Measurements from ENCODE around the gene TRAM2.
"Not testable (repeated sequence)": the region's sequence is repeated elsewhere in the genome, so short reads cannot be mapped to it uniquely, and the experiment has no call there.

TRAM2 gene

DNA sequence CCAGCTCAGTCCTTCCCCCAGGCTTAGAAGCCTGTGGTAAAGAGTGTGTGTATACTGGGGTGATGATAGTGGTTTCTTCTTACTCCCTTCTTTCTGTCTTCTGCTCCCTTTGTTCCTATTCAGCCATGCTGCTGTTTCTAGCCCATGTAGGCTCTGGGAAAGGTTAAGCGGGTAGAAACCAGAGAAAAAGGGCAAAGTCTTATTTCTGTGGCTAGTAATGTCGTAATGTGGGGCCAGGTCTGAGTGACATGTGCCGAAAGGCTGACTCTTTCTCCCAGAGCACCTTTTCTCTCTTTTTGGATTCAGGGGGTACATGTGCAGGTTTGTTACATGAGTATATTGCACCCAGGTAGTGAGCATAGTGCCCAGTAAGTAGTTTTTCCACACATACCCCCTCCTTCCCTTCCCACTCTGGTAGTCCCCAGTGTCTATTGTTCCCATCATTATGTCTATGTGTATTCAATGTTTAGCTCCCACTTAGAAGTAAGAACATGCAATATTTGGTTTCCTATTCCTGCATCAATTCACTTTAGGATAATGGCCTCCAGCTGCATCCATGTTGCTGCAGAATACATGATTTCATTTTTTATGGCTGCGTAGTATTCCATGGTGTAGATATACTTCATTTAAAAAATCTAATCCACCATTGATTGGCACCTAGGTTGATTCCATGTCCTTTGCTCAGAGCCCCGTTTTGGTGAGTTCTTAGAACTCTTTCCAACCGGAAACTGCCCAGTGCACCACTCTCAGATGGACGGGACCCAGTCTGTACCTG is 82.4 kb downstream of the TRAM2 start:
- TF ChIP-seq Cebpa-rat (IDR thresholded peaks at IDR 0.05): 0 out of 22 replicates have a peak, but pooled peaks of 1 of the 11 experiments have one; percentile 10
- peak overlapping the region; percentile 65 to 87 (median 82); a peak in 21 of 22 replicates for H3K4me2 ChIP-seq
- H3K9ac ChIP-seq: peak overlapping the region in 1 of 11 experiments; percentile 59; a peak in 3 of 22 replicates
- H3K27ac ChIP-seq: peak overlapping the region in 9 of 11 experiments; percentile 14 to 94 (median 61); a peak in 16 of 22 replicates
- peaks cover 0 to 20% (median 7%) of the 10 kb centered on the region in 11 experiments; a peak in 6 of 22 replicates for H3K36me3 ChIP-seq
- H3K4me3 ChIP-seq: no peak overlapping the region
- H4K20me1 ChIP-seq: peaks cover 0 to 11% (median 0%) of the 10 kb centered on the region in 11 experiments; a peak in 1 of 22 replicates
- H3K4me1 ChIP-seq: peaks cover 81 to 97% (median 93%) of the 10 kb centered on the region in 10 experiments
- no peaks in the 10 kb centered on the region for H3K27me3 ChIP-seq
- H3K9me3 ChIP-seq (replicated peaks in 1 of 11): peaks cover 0 to 10% (median 7%) of the 10 kb centered on the region in 11 experiments; a peak in 13 of 22 replicates

DNA sequence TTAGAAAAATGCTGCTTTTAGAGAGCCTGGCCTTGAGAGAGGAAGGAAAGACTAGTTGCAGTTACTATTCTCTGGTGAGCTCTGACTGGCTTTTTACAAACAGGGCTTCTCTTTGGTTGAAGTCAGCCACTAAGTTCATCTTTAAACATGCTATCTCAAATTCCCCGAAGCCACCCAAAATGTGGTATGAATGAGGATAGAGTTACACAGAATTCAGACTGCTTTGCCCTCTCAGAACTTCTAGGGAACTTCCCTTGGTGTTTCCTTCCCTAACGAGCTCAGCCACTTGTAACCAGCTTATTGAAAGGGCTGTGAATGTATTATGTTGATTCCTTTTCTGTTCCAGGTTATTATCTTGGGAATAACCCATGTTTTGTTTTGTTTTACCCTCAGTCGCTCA is 83.2 kb downstream of the TRAM2 start:
- Histone ChIP-seq H3K9ac (peak overlapping the region in 8 of 11 experiments; percentile 3 to 59 (median 30); a peak in 10 of 22 replicates), H3K27me3 (no peaks in the 10 kb centered on the region), H3K4me2 (peak overlapping the region; percentile 65 to 87 (median 82)), H3K27ac (peak overlapping the region in 10 of 11 experiments; percentile 8 to 94 (median 64); a peak in 19 of 22 replicates), H3K36me3 (peaks cover 0 to 20% (median 7%) of the 10 kb centered on the region in 11 experiments; a peak in 5 of 22 replicates), H4K20me1 (peaks cover 0 to 4% (median 0%) of the 10 kb centered on the region in 11 experiments; a peak in 1 of 22 replicates), H3K4me1 (peaks cover 79 to 97% (median 93%) of the 10 kb centered on the region in 10 experiments), H3K9me3 (replicated peaks in 1 of 11) (peaks cover 0 to 10% (median 7%) of the 10 kb centered on the region in 11 experiments; a peak in 13 of 22 replicates), H3K4me3 (no peak overlapping the region)
- no peak for TF ChIP-seq Cebpa-rat (IDR thresholded peaks at IDR 0.05)

DNA sequence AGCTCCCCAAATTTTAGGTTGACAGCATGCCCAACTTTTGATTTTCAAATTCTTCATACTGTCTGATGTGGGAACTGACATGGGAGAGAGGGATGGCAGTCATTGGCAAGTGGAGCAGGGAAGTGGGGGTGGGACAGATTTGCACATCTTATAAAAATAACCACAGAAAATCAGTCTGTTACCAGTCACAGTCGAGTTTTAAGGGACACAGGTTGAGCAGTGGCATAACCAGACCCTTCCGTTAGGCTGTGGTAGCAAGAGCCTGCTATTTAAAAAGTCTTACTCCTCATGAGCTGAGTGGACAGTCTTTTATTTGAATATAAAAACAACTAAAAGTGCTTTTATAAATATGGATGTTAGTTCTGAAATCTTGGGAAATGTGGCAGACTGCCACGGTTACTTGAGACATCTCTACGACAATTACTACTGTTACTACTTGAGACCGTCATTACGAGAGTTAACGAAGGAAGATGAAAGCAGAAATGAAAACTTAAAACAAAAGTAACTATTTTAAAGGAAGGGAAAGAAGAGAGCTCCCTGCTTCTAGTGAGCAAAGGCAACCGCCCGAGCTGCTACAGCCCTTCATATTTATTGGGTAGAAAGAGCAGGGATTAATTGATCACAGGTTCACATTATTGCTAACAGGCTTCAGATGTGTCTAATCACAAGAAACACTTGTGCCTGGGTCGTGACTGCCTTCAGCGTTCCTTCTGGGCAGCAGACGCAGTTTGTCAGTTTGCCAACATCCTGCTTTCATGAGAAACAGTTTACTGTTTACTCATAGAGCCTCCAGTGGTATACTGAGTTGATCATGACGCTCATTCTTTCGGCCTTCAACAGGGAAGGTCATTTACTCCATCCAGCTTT is 85.4 kb downstream of the TRAM2 start:
- H3K27ac ChIP-seq: peak overlapping the region; percentile 52 to 94 (median 67)
- H3K9me3 ChIP-seq (replicated peaks in 1 of 11): peaks cover 0 to 20% (median 8%) of the 10 kb centered on the region in 11 experiments; a peak in 15 of 22 replicates
- H3K36me3 ChIP-seq: peaks cover 0 to 20% (median 7%) of the 10 kb centered on the region in 11 experiments; a peak in 6 of 22 replicates
- peak overlapping the region in 8 of 10 experiments; percentile 6 to 25 (median 17); a peak in 9 of 20 replicates for H3K4me3 ChIP-seq
- H3K27me3 ChIP-seq: no peaks in the 10 kb centered on the region
- no peaks in the 10 kb centered on the region for H4K20me1 ChIP-seq
- TF ChIP-seq Cebpa-rat (IDR thresholded peaks at IDR 0.05): no peak
- peaks cover 58 to 91% (median 80%) of the 10 kb centered on the region in 10 experiments for H3K4me1 ChIP-seq
- H3K9ac ChIP-seq: peak overlapping the region; percentile 18 to 74 (median 56); a peak in 20 of 22 replicates
- H3K4me2 ChIP-seq: peak overlapping the region; percentile 72 to 87 (median 83)

DNA sequence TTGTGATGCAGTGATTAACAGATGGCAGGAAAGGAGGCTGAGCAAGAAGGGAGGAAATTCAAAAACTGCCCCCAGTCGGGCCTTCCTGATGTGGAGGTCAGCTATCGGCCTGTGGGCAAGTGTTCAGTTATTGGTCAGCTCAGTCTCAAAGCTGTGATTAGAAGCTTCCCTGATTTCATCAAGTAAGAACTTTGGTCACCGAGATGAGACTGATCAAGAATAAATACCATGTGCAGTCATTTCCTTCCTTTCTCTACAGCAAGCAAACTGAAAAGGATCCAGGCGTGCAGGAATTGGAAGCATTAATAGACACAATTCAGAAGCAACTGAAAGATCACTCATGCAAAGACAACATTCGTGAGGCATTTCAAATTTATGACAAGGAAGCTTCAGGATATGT is 87.0 kb downstream of the TRAM2 start:
- Histone ChIP-seq H3K4me1 (peaks cover 58 to 79% (median 67%) of the 10 kb centered on the region in 10 experiments), H3K36me3 (peaks cover 0 to 19% (median 4%) of the 10 kb centered on the region in 11 experiments; a peak in 8 of 22 replicates), H3K27ac (peak overlapping the region; percentile 52 to 94 (median 67); a peak in 20 of 22 replicates), H3K9me3 (replicated peaks in 1 of 11) (peaks cover 5 to 29% (median 18%) of the 10 kb centered on the region in 11 experiments), H3K27me3 (no peaks in the 10 kb centered on the region), H4K20me1 (no peaks in the 10 kb centered on the region), H3K4me2 (peak overlapping the region; percentile 72 to 87 (median 83)), H3K4me3 (peak overlapping the region in 4 of 10 experiments; percentile 2 to 15 (median 12); a peak in 5 of 20 replicates), H3K9ac (peak overlapping the region in 9 of 11 experiments; percentile 20 to 74 (median 38); a peak in 17 of 22 replicates)
- no peak for TF ChIP-seq Cebpa-rat (IDR thresholded peaks at IDR 0.05)

DNA sequence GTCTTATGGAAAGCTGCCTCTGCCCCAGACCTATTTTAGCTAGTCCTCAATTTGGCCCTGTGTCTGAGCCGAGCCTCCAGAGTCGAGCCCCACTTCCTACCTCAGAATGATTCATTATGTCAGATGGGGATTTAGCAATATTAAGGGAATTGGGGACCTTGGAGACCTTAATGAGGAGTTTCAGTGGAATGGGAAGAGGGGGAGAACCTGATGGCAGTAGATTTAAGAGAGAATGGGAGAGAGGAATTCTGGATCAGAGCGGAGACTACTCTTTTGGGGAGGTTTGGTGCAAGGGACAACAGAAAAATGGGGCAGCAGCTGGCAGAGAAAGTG is 93.2 kb downstream of the TRAM2 start:
- no peaks in the 10 kb centered on the region for H3K27me3 ChIP-seq
- H3K9me3 ChIP-seq (replicated peaks in 1 of 11): peaks cover 20 to 70% (median 46%) of the 10 kb centered on the region in 11 experiments
- H3K4me2 ChIP-seq: no peak overlapping the region
- no peak overlapping the region; a peak in 1 of 22 replicates for H3K27ac ChIP-seq
- H3K4me3 ChIP-seq: no peak overlapping the region
- H3K36me3 ChIP-seq: peaks cover 0 to 52% (median 10%) of the 10 kb centered on the region in 11 experiments; a peak in 12 of 22 replicates
- no peak for TF ChIP-seq Cebpa-rat (IDR thresholded peaks at IDR 0.05)
- H4K20me1 ChIP-seq: no peaks in the 10 kb centered on the region
- H3K4me1 ChIP-seq: peaks cover 0 to 20% (median 10%) of the 10 kb centered on the region in 10 experiments; a peak in 13 of 20 replicates
- no peak overlapping the region for H3K9ac ChIP-seq

DNA sequence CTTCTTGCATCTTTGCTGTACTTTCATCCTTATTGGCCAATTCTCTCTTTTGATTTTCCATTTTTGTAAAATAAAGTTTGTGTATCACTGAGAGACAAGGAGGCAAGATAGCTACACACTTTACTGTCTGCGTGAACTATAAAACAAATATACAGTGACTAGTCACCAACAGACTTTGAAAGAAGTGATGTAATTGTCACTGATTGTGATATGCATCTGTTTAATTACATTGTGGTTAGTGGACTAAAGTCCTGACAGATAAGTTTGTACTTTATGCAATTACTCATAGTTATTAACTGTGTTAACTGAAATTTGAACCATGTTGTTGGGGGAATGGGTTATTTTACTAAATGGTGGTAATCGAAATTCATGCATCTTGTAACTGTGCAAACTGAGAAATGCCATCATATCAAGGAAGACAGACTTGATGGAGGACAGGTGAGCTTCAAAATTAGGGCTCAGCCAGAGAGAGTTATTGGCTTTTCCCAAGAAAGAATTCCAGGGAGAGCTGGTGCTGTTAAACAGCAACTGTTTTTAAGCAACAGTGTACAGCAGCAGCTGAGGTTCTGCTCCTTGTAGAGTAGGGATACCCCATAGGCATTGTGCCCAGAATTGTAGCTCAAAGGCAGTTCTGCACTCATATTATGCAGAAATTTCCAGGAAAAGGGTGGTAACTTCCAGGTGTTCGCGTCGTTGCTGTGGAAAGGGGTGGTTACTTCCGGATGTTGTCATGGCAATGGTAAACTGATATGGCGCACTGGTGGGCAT is 93.8 kb downstream of the TRAM2 start:
- H3K36me3 ChIP-seq: peaks cover 0 to 55% (median 10%) of the 10 kb centered on the region in 11 experiments; a peak in 12 of 22 replicates
- H3K4me3 ChIP-seq: no peak overlapping the region
- peaks cover 0 to 16% (median 7%) of the 10 kb centered on the region in 10 experiments; a peak in 12 of 20 replicates for H3K4me1 ChIP-seq
- peaks cover 21 to 70% (median 49%) of the 10 kb centered on the region in 11 experiments for H3K9me3 ChIP-seq (replicated peaks in 1 of 11)
- TF ChIP-seq Cebpa-rat (IDR thresholded peaks at IDR 0.05): no peak
- H3K4me2 ChIP-seq: no peak overlapping the region
- H3K27ac ChIP-seq: no peak overlapping the region; a peak in 1 of 22 replicates
- H3K9ac ChIP-seq: no peak overlapping the region
- H3K27me3 ChIP-seq: no peaks in the 10 kb centered on the region
- no peaks in the 10 kb centered on the region for H4K20me1 ChIP-seq

DNA sequence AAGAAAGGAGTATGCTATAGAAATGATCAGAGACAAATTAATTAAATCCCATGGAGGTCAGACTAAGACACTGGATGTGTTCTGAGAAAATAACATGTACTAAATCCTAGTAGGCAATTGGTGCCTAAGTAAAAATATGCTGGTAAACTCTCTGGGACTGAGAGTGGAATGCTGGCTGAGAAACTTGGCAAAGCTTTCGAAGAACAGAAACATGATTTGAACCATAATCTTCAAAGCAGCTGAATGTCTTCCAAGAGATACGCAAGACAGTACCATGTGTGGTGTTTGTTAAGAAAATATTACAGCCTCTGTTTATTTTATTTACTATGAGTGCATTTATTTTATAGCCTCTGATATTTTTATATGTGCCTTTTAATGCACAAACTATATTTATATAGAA is 101.6 kb downstream of the TRAM2 start:
- no peak overlapping the region for H3K9ac ChIP-seq
- H4K20me1 ChIP-seq: no peaks in the 10 kb centered on the region
- no peak overlapping the region for H3K27ac ChIP-seq
- peaks cover 10 to 34% (median 18%) of the 10 kb centered on the region in 11 experiments; a peak in 18 of 22 replicates for H3K9me3 ChIP-seq (replicated peaks in 1 of 11)
- H3K4me3 ChIP-seq: no peak overlapping the region
- H3K4me1 ChIP-seq: no peaks in the 10 kb centered on the region
- TF ChIP-seq Cebpa-rat (IDR thresholded peaks at IDR 0.05): no peak
- H3K4me2 ChIP-seq: no peak overlapping the region
- no peaks in the 10 kb centered on the region for H3K27me3 ChIP-seq
- H3K36me3 ChIP-seq: peaks cover 0 to 16% (median 7%) of the 10 kb centered on the region in 11 experiments; a peak in 8 of 22 replicates

DNA sequence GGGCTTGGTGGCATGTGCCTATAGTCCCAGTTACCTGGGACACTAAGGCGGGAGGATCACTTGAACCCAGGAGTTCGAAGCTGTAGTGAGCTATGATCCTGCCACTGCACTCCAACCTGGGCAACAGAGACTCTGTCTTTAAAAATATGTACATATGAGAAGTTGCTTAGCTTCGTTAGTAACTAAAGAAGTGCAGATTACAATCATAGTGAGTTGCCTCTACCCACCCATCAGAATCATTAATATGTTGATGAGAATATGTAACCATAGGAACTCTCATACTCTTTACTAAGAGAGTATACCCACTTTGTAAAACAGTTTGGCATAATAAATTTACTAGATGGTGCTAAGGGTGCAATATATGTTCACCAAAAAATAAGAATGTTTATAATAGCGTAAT is 102.7 kb downstream of the TRAM2 start:
- H3K27ac ChIP-seq: no peak overlapping the region
- no peaks in the 10 kb centered on the region for H3K4me1 ChIP-seq
- H3K9ac ChIP-seq: no peak overlapping the region
- H3K4me2 ChIP-seq: no peak overlapping the region
- no peak for TF ChIP-seq Cebpa-rat (IDR thresholded peaks at IDR 0.05)
- no peaks in the 10 kb centered on the region for H4K20me1 ChIP-seq
- peaks cover 0 to 8% (median 4%) of the 10 kb centered on the region in 11 experiments; a peak in 8 of 22 replicates for H3K36me3 ChIP-seq
- no peak overlapping the region for H3K4me3 ChIP-seq
- no peaks in the 10 kb centered on the region for H3K27me3 ChIP-seq
- peaks cover 6 to 22% (median 8%) of the 10 kb centered on the region in 11 experiments; a peak in 17 of 22 replicates for H3K9me3 ChIP-seq (replicated peaks in 1 of 11)

DNA sequence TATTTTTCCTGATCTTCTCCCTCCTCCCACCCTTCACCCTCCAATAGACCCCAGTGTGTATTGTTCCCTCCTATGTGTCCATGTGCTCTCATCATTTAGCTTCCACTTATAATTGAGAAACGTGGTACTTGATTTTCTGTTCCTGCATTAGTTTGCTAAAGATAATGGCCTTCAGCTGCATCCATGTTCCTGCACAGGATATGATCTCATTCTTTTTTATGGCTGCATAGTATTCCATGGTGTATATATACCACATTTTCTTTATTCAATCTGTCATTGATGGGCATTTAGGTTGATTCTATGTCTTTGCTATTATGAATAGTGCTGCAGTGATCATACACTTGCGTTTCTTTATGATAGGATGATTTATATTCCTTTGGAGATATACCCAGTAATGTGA is 115.7 kb downstream of the TRAM2 start:
- H3K4me1 ChIP-seq; H3K9ac ChIP-seq; H3K9me3 ChIP-seq (replicated peaks in 1 of 11); H3K4me3 ChIP-seq; H3K4me2 ChIP-seq; H3K27ac ChIP-seq; H3K27me3 ChIP-seq; H4K20me1 ChIP-seq; H3K36me3 ChIP-seq: not testable (repeated sequence)
